ENCODE results near the gene GJA1. TPM values are rescaled to one million over a fixed set of nuclear protein-coding genes. Genes with fewer than 3 reads are reported as not detected.
A peak's percentile ranks its signal among the peaks of the same experiment; 100 is the strongest.

GJA1 gene
- total RNA-seq, 1 experiment from 2014 or later: 0.20 TPM

DNA sequence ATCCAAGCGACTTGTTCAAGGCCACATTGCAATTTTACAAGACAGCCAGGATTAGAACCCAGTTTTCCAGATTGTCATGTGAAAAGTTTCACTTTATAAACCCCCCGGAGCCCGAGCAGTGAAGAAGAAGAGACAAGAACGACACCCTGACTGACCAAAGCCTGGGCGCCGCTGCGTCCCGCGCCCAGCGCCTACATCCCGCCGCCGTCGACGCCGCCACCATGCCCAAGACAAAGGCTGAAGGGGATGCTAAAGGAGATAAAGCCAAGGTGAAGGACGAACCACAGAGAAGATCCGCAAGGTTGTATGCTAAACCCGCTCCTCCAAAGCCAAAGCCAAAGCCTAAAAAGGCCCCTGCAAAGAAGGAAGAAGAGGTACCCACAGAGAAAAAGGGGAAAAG lies 27.1 kb upstream of the GJA1 start:
- Histone ChIP-seq H2AFZ (no peak overlapping the region), H3K36me3 (ENCODE audit: low read depth) (no peaks in the 10 kb centered on the region), H3K4me2 (no peak overlapping the region), H3K79me2 (ENCODE audit: low read depth) (no peaks in the 10 kb centered on the region), H3K4me3 (no peak overlapping the region), H3F3A (ENCODE audit: insufficient read depth, low read depth) (no peaks in the 10 kb centered on the region), H3K4me1 (replicated peaks; ENCODE audit: insufficient read depth) (no peaks in the 10 kb centered on the region), H4K20me1 (ENCODE audit: insufficient read depth) (no peaks in the 10 kb centered on the region), H3K9me2 (ENCODE audit: insufficient read depth) (no peaks in the 10 kb centered on the region), H3K27me3 (ENCODE audit: insufficient read depth, low read depth) (no peaks in the 10 kb centered on the region), H3K27ac (no peak overlapping the region), H3K9me3 (ENCODE audit: insufficient read depth, low read depth) (no peaks in the 10 kb centered on the region)
- DNase-seq: no peak
- no peak for TF ChIP-seq EZH2 (IDR thresholded peaks at IDR 0.05; ENCODE audit: low read depth)
- TF ChIP-seq, protein P1, sequence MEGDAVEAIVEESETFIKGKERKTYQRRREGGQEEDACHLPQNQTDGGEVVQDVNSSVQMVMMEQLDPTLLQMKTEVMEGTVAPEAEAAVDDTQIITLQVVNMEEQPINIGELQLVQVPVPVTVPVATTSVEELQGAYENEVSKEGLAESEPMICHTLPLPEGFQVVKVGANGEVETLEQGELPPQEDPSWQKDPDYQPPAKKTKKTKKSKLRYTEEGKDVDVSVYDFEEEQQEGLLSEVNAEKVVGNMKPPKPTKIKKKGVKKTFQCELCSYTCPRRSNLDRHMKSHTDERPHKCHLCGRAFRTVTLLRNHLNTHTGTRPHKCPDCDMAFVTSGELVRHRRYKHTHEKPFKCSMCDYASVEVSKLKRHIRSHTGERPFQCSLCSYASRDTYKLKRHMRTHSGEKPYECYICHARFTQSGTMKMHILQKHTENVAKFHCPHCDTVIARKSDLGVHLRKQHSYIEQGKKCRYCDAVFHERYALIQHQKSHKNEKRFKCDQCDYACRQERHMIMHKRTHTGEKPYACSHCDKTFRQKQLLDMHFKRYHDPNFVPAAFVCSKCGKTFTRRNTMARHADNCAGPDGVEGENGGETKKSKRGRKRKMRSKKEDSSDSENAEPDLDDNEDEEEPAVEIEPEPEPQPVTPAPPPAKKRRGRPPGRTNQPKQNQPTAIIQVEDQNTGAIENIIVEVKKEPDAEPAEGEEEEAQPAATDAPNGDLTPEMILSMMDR (conservative IDR thresholded peaks at IDR 0.05): no peak
- BruUV-seq (replicated peaks): no TSS peak
- intact Hi-C loops (cut with micrococcal nuclease; ENCODE audit: unreplicated experiment): no loop called here
- CTCF ChIA-PET: no interaction called here
- POLR2A ChIA-PET (ENCODE audit: unreplicated experiment): no interaction called here

GRCh38 chr6:121413879-121414278 lies 21.6 kb upstream of the GJA1 start:
- Histone ChIP-seq H3K27ac (no peak overlapping the region), H3K4me2 (no peak overlapping the region), H3K79me2 (ENCODE audit: low read depth) (no peaks in the 10 kb centered on the region), H3K9me3 (ENCODE audit: insufficient read depth, low read depth) (no peaks in the 10 kb centered on the region), H4K20me1 (ENCODE audit: insufficient read depth) (no peaks in the 10 kb centered on the region), H3F3A (ENCODE audit: insufficient read depth, low read depth) (no peaks in the 10 kb centered on the region), H3K27me3 (ENCODE audit: insufficient read depth, low read depth) (no peaks in the 10 kb centered on the region), H3K4me3 (no peak overlapping the region), H3K36me3 (ENCODE audit: low read depth) (no peaks in the 10 kb centered on the region), H3K9me2 (ENCODE audit: insufficient read depth) (no peaks in the 10 kb centered on the region), H3K4me1 (replicated peaks; ENCODE audit: insufficient read depth) (no peaks in the 10 kb centered on the region), H2AFZ (0 out of 2 replicates have a peak overlapping the region, but pooled peaks have one; percentile 18)
- ChIA-PET CTCF (no interaction called here), POLR2A (ENCODE audit: unreplicated experiment) (no interaction called here)
- intact Hi-C loops (cut with micrococcal nuclease; ENCODE audit: unreplicated experiment): loop anchor here (10.0 kb wide), 1 partner anchor 359 kb away; no protein-coding TSS in a partner anchor
- TF ChIP-seq, protein P1 (conservative IDR thresholded peaks at IDR 0.05): no peak
- TF ChIP-seq EZH2 (IDR thresholded peaks at IDR 0.05; ENCODE audit: low read depth): no peak
- no TSS peak for BruUV-seq (replicated peaks)
- DNase-seq: no peak

DNA sequence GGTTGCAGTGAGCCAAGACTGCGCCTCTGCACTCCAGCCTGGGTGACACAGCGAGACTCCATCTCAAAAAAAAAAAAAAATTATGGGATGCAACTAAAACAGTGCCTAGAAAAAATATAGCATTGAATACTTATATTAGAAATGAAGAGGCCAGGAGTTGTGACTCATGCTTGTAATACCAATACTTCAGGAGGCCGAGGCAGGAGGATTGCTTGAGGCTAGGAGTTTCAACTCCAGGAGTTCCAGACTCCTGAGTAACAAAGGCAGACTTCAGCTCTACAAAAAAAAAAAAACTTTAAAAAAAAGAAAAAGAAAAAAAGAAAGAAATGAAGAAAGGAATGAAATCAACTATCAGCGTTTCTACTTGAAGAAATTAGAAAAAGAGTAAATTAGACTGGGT lies 17.1 kb upstream of the GJA1 start:
- no peaks in the 10 kb centered on the region for H3K9me2 ChIP-seq (ENCODE audit: insufficient read depth)
- no peak overlapping the region for H3K27ac ChIP-seq
- no peaks in the 10 kb centered on the region for H3K4me1 ChIP-seq (replicated peaks; ENCODE audit: insufficient read depth)
- H3K36me3 ChIP-seq (ENCODE audit: low read depth): no peaks in the 10 kb centered on the region
- DNase-seq: no peak
- H2AFZ ChIP-seq: no peak overlapping the region
- H4K20me1 ChIP-seq (ENCODE audit: insufficient read depth): no peaks in the 10 kb centered on the region
- TF ChIP-seq, protein P1 (conservative IDR thresholded peaks at IDR 0.05): no peak
- no peak for TF ChIP-seq EZH2 (IDR thresholded peaks at IDR 0.05; ENCODE audit: low read depth)
- H3K4me2 ChIP-seq: no peak overlapping the region
- H3K79me2 ChIP-seq (ENCODE audit: low read depth): no peaks in the 10 kb centered on the region
- no peaks in the 10 kb centered on the region for H3K9me3 ChIP-seq (ENCODE audit: insufficient read depth, low read depth)
- H3K27me3 ChIP-seq (ENCODE audit: insufficient read depth, low read depth): no peaks in the 10 kb centered on the region
- H3F3A ChIP-seq (ENCODE audit: insufficient read depth, low read depth): no peaks in the 10 kb centered on the region; the same call in 1 of the 2 replicates
- ChIA-PET POLR2A (ENCODE audit: unreplicated experiment) (no interaction called here), CTCF (interaction anchor here (0.6 kb wide), 2 partner anchors 414 to 431 kb away, joined by 3 to 4 read pairs; no protein-coding TSS in a partner anchor)
- intact Hi-C loops (cut with micrococcal nuclease; ENCODE audit: unreplicated experiment): loop anchor here (10.0 kb wide), 1 partner anchor 364 kb away; no protein-coding TSS in a partner anchor
- H3K4me3 ChIP-seq: no peak overlapping the region
- no TSS peak for BruUV-seq (replicated peaks)
